T-helper 17 cell (primary cell): ENCODE results near the gene CCT5. TPM values are rescaled to one million over a fixed set of nuclear protein-coding genes. Genes with fewer than 3 reads are reported as not detected.
A peak's percentile ranks its signal among the peaks of the same experiment; 100 is the strongest.

Experiments
- ATAC-seq: fragments of 150-1000 bp; cut with Tn5 transposase; 2 replicates; pipeline ENCODE4 v1.10.0; 2021; ENCODE audit warnings: mild to moderate bottlenecking, moderate library complexity
- DNase-seq, 3 donors: peaks; one replicate each; pipeline versions ENCODE4 v3.0.0 to v3.0.0-alpha.2; 2020 to 2021
- H3K9me3 ChIP-seq: one replicate; pipeline ENCODE4 v1.7.0; 2013; ENCODE audit warnings: low read length, mild to moderate bottlenecking; ENCODE audit not compliant: control insufficient read depth, poor library complexity, severe bottlenecking
- H3K27ac Mint-ChIP-seq: one replicate; pipeline ENCODE4 v1.8.0; 2022; ENCODE audit warnings: mild to moderate bottlenecking, moderate library complexity, mixed read lengths
- H3K27me3 Mint-ChIP-seq: one replicate; pipeline ENCODE4 v1.8.0; 2022; ENCODE audit warnings: mixed read lengths
- H3K36me3 Mint-ChIP-seq: one replicate; pipeline ENCODE4 v1.8.0; 2022; ENCODE audit warnings: low read depth, mixed read lengths
- H3K4me1 Mint-ChIP-seq: one replicate; pipeline ENCODE4 v1.8.0; 2022; ENCODE audit warnings: mild to moderate bottlenecking, mixed read lengths
- H3K4me3 Mint-ChIP-seq: one replicate; pipeline ENCODE4 v1.8.0; 2022; ENCODE audit warnings: mild to moderate bottlenecking, moderate library complexity, mixed read lengths
- total RNA-seq, 4 donors: library from RNA in 2 of 4; stranded (reverse) in 2 of 4; gene quantifications; one replicate each; pipeline ENCODE4 v1.2.3 and lab custom pipeline; 2022 to 2026

The CCT5 gene
- total RNA-seq, 2 donors from 2014 or later = 62.6 to 73.0 TPM

DNA sequence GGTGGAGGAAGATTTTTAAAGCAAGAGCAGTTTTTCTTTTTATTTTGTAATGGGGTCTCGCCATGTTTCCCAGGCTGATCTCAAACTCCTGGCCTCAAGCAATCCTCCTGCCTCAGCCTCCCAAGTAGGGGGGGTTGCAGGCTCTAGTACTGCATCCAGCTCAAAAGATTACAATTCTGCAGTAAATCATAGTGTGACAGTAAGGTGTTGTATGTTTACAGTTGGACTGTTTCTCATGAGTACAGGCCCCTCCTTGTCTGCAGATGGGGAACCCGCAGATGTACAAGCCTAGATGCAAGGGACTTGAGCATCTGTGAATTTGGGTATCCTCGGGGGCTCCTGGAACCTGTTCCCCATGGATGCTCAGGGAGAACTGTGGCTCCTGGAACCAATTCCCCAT, 3.3 kb downstream of the CCT5 start:
- peak overlapping the region; percentile 70 for H3K27ac Mint-ChIP-seq
- peaks cover 16% of the 10 kb centered on the region for H3K36me3 Mint-ChIP-seq
- no peaks in the 10 kb centered on the region for H3K9me3 ChIP-seq
- ATAC-seq = no peak
- no peaks in the 10 kb centered on the region for H3K27me3 Mint-ChIP-seq
- peaks cover 41% of the 10 kb centered on the region for H3K4me1 Mint-ChIP-seq
- no peak overlapping the region for H3K4me3 Mint-ChIP-seq
- no peak for DNase-seq

DNA sequence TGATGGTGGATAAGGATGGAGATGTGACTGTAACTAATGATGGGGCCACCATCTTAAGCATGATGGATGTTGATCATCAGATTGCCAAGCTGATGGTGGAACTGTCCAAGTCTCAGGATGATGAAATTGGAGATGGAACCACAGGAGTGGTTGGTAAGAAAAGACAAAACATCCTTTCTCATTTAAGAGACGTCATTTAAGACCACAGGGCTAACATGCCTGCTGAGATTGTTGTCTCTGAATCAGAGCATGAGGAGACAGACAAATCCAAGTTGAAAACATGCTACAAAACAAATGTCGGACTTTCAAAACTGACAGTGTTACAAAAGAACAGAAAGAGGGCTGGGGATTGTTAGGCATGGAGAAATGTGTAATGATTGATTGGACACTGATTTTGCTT, 4.6 kb downstream of the CCT5 start:
- H3K27ac Mint-ChIP-seq = peak overlapping the region; percentile 70
- H3K36me3 Mint-ChIP-seq = peaks cover 22% of the 10 kb centered on the region
- DNase-seq (no peak), ATAC-seq (no peak)
- no peaks in the 10 kb centered on the region for H3K27me3 Mint-ChIP-seq
- H3K9me3 ChIP-seq = no peaks in the 10 kb centered on the region
- peaks cover 40% of the 10 kb centered on the region for H3K4me1 Mint-ChIP-seq
- H3K4me3 Mint-ChIP-seq = no peak overlapping the region

DNA sequence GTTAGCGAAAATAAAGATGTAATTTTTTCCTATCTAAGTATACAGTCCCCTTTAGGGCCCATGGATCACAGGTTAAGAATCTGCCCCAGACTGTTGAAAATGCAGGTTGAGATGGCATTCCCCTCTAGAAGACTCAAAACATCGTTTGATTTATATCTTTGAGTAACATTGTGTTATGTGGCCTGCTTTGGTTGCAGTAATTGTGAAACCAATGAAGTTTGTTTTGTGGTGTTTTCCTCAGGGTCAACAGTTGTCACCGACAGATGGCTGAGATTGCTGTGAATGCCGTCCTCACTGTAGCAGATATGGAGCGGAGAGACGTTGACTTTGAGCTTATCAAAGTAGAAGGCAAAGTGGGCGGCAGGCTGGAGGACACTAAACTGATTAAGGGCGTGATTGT, 7.8 kb downstream of the CCT5 start:
- peaks cover 18% of the 10 kb centered on the region for H3K36me3 Mint-ChIP-seq

DNA sequence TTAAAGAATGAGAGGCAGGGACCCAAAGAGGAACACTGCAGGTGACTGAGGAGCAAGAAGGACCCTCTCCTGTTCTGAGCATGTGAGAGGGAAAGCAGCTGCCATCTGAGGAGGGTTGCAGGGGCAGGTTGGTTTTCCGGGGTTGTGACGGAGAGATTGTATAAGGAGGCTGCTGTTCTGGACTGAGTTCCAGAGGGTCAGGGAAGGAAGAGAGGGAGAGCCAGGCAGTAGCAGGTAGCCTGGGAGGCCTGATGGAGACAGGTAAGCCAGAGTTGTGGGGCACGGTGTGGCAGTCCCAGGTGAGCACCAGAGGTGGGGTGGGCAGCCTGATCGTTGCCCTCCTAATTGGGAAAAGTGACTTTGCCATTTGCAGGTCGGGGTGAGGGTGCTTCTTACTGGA, 9.8 kb downstream of the CCT5 start:
- Mint-ChIP-seq H3K4me1 (peaks cover 17% of the 10 kb centered on the region), H3K27ac (peak overlapping the region; percentile 88), H3K36me3 (peaks cover 17% of the 10 kb centered on the region), H3K27me3 (no peaks in the 10 kb centered on the region), H3K4me3 (no peak overlapping the region)
- DNase-seq (no peak), ATAC-seq (no peak)
- H3K9me3 ChIP-seq = no peaks in the 10 kb centered on the region

More for the DNA sequence above, 7.8 kb downstream of the CCT5 start:
- DNase-seq (no peak), ATAC-seq (no peak)
- H3K9me3 ChIP-seq = no peaks in the 10 kb centered on the region
- H3K4me1 Mint-ChIP-seq = peaks cover 27% of the 10 kb centered on the region
- H3K4me3 Mint-ChIP-seq = no peak overlapping the region
- H3K27me3 Mint-ChIP-seq = no peaks in the 10 kb centered on the region
- no peak overlapping the region for H3K27ac Mint-ChIP-seq

DNA sequence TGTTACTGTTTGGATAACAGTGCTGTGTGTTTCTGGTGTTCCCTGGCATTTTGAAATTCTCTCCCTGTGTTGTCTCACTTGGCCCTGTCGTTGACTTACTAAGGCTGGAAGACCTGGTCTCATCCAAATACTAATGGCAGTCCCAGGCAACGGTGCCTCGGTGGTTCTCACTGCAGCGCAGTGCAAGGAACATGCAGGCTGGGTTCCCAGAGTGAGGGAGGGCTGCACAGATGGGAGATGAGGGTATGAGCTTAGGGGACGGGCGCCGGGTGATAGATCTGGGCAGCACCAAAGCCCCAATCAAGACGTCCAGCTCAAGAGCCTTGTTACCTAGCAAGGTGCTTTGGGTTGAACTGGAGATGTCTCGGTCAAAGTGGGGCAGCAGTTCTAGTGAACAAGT, 11.0 kb downstream of the CCT5 start:
- ATAC-seq = no peak
- Mint-ChIP-seq H3K4me1 (peaks cover 11% of the 10 kb centered on the region), H3K36me3 (peaks cover 15% of the 10 kb centered on the region), H3K4me3 (no peak overlapping the region), H3K27ac (no peak overlapping the region), H3K27me3 (no peaks in the 10 kb centered on the region)
- H3K9me3 ChIP-seq = no peaks in the 10 kb centered on the region
- DNase-seq = no peak

DNA sequence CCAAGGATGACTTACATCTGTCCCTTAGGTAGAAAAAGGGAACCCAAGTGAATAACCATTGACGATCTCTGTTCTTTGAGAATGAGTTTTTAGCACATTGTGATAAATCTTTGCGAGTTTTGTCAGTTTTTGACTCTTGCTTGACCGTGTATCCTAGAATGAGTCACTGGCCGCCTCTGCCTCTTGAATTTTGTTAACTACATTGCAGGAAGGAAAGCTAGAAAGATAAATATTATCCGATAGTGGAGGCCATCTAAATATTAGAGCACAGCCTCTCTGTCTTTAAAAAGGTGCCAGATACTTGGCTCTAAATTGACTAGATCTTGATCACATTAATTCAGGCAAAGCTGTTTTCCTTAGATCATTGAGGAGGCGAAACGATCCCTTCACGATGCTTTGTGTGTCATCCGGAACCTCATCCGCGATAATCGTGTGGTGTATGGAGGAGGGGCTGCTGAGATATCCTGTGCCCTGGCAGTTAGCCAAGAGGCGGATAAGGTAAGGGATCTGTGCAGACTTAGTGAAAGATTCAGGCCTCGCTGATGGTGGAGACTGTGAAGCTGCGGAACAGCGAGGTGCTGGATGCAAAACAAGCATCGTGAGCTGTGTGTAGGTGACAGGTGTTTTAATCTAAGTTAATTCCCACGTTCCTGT, 12.2 kb downstream of the CCT5 start:
- ATAC-seq (no peak), DNase-seq (no peak)
- H3K9me3 ChIP-seq = no peaks in the 10 kb centered on the region
- Mint-ChIP-seq H3K27me3 (no peaks in the 10 kb centered on the region), H3K4me1 (peaks cover 12% of the 10 kb centered on the region), H3K27ac (no peak overlapping the region), H3K36me3 (peaks cover 15% of the 10 kb centered on the region), H3K4me3 (no peak overlapping the region)

DNA sequence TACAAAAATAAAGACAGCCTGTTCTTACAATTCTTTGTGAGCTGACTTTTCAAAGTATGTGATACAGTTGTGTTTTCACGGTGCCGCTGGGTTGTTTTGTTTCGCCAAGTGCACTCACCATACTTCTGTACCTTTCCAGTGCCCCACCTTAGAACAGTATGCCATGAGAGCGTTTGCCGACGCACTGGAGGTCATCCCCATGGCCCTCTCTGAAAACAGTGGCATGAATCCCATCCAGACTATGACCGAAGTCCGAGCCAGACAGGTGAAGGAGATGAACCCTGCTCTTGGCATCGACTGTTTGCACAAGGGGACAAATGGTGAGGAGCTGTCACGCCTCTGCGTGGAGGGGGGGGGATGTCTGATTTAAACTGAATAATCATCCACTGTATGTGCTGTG, 12.9 kb downstream of the CCT5 start:
- Mint-ChIP-seq H3K4me1 (peaks cover 11% of the 10 kb centered on the region), H3K27ac (no peak overlapping the region), H3K4me3 (no peak overlapping the region), H3K27me3 (no peaks in the 10 kb centered on the region), H3K36me3 (peaks cover 13% of the 10 kb centered on the region)
- ATAC-seq (no peak), DNase-seq (no peak)
- H3K9me3 ChIP-seq = no peaks in the 10 kb centered on the region

DNA sequence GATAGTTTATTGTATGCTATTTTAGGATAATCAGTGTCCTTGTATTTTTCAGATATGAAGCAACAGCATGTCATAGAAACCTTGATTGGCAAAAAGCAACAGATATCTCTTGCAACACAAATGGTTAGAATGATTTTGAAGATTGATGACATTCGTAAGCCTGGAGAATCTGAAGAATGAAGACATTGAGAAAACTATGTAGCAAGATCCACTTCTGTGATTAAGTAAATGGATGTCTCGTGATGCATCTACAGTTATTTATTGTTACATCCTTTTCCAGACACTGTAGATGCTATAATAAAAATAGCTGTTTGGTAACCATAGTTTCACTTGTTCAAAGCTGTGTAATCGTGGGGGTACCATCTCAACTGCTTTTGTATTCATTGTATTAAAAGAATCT, 14.5 kb downstream of the CCT5 start:
- Mint-ChIP-seq H3K27me3 (no peaks in the 10 kb centered on the region), H3K36me3 (peaks cover 5% of the 10 kb centered on the region), H3K4me3 (no peak overlapping the region), H3K4me1 (peaks cover 9% of the 10 kb centered on the region), H3K27ac (no peak overlapping the region)
- DNase-seq (no peak), ATAC-seq (no peak)
- no peaks in the 10 kb centered on the region for H3K9me3 ChIP-seq

DNA sequence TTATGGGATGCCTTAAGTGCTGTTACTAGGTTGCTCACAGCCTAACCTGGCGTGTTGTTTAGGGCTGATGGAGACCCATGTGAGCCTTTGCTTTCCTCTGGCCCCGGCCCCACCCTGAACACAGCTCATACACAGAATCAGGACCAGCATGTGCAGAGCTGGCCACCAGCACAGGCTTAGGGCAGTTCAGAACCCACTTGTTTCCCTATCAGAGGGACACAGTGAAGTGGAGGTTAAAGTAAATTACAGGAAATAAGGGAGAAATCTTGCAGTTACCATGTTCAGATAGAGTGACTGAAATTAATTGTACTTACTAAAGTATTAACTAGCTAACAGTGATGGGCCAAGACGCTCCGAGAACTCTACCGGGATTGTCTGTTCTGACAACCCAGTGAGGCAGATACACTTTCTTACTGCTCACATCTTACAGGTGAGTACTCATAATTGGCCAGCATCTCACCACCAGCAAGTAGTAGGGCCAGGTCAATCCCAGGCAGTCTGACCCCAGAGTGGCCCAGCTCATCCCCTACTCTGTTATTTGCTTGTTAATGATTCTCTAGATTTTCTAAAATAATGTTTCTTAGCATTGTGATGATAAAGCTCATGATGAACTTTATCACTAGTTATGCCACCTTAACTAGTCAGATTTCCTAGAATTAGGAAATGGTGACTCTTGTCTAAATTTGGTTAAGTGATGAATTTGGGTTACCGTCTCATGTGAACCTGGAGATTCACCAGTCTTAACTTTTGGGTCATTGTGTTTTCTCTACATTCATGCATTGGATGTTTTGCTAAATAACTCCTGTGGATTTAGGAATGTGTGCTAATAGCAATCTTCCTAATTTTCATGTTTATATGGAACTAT, 15.4 kb downstream of the CCT5 start:
- peaks cover 2% of the 10 kb centered on the region for H3K36me3 Mint-ChIP-seq
- H3K4me1 Mint-ChIP-seq = peaks cover 5% of the 10 kb centered on the region
- ATAC-seq (no peak), DNase-seq (no peak)
- H3K27ac Mint-ChIP-seq = no peak overlapping the region
- H3K4me3 Mint-ChIP-seq = no peak overlapping the region
- H3K27me3 Mint-ChIP-seq = no peaks in the 10 kb centered on the region
- no peaks in the 10 kb centered on the region for H3K9me3 ChIP-seq

DNA sequence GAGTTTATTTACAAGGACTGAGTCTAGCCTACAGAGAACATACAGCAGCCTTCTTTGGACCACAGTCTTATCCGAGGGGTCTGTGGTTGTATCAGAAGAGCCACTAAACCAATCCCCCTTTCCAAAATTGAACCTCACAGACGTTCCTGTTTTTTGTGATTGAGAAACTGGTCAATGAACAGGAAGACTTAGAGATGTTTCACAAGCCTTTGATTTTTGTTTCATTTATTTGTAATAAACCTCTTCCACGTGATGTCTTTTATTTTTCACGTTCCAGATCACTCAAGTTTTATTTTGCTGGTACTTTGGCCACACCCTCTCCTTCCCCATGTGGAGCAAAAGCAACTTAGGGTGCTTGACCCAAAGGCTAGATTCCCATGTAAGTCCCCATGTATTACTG, 16.1 kb downstream of the CCT5 start:
- H3K9me3 ChIP-seq = no peaks in the 10 kb centered on the region
- Mint-ChIP-seq H3K27ac (no peak overlapping the region), H3K4me3 (no peak overlapping the region), H3K36me3 (peaks cover 2% of the 10 kb centered on the region), H3K4me1 (peaks cover 5% of the 10 kb centered on the region), H3K27me3 (no peaks in the 10 kb centered on the region)
- no peak for ATAC-seq
- no peak for DNase-seq

DNA sequence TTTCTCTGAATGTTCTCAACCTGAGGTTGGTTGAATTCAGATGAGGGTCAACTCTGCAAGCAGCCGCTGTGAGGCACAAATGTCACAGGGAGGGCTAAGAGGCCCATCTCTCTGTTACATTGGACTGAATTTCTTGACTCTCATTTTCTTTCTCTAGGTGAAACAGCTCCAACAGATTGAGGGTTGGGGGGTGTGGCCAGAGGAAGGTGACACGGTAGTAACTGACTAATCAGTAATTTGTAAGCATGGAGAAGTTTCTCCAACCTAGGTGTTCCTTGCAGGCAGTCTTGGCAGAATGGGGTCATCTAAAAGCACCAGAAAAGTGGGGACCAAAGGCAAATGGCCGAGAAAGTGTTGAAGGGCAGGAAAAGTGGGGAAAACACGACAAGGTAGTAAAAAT, 16.8 kb downstream of the CCT5 start:
- no peaks in the 10 kb centered on the region for H3K27me3 Mint-ChIP-seq
- H3K4me3 Mint-ChIP-seq = no peak overlapping the region
- H3K9me3 ChIP-seq = no peaks in the 10 kb centered on the region
- peaks cover 5% of the 10 kb centered on the region for H3K4me1 Mint-ChIP-seq
- no peak for DNase-seq
- H3K27ac Mint-ChIP-seq = no peak overlapping the region
- ATAC-seq = no peak
- H3K36me3 Mint-ChIP-seq = peaks cover 2% of the 10 kb centered on the region

DNA sequence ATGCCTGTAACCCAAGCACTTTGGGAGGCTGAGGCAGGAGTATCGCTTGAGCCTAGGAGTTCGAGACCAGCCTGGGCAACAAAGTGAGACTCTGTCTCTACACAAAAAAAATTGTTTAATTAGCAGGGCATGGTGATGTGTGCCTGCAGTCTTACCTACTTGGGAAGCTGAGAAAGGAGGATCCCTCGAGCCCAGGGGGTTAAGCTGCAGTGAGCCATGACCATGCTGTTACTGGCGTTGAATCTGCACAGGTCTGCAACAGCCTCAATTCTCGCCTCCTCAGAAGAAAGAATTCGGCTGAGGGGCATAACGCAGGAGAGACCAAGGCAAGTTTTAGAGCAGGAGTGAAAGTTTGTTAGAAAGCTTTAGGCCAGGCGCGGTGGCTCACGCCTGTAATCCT, 18.0 kb downstream of the CCT5 start:
- DNase-seq (no peak), ATAC-seq (no peak)
- Mint-ChIP-seq H3K27ac (peak overlapping the region; percentile 4), H3K27me3 (no peaks in the 10 kb centered on the region), H3K36me3 (no peaks in the 10 kb centered on the region), H3K4me1 (peaks cover 5% of the 10 kb centered on the region), H3K4me3 (no peak overlapping the region)
- no peaks in the 10 kb centered on the region for H3K9me3 ChIP-seq

DNA sequence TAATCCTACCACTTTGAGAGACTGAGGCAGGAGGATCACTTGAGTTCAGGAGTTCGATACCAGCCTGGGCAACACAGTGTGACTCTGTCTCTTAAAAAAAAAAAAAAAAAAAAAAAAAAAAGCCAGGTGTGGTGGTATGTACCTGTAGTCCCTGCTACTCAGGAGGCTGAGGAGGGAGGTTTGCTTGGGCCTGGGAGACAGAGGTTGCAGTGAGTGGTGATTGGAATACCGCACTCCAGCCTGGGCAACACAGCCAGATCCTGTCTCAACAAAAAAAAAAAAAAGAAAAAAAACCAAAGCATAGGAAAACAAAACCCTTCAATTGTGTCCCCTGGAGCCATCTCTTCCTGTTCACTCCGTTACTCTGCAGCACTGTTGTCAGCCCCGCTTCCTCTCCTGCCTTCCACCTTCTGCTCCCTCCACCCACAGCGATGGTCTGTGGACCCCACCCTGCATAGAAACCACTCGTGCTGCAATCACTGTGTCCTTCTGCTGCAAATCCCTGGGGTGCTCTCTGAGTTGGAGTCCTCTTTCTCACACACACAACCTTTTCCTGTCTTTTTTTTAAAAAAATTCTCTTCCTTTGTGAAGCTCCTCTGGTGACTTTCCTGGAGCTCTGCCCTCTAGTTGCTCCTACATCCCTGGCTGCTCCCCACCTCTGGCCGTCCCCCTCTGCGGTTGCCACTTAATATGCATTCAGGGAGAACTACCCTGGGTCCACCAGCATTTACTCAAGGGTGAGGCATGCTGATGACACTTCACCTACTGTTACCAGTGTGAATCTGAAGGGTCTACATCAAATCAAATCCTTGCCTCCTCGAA, 22.2 kb downstream of the CCT5 start:
- no peaks in the 10 kb centered on the region for H3K9me3 ChIP-seq
- peaks cover 11% of the 10 kb centered on the region for H3K4me1 Mint-ChIP-seq
- DNase-seq (no peak), ATAC-seq (no peak)
- H3K36me3 Mint-ChIP-seq = peaks cover 3% of the 10 kb centered on the region
- H3K27me3 Mint-ChIP-seq = peaks cover 8% of the 10 kb centered on the region
- no peak overlapping the region for H3K4me3 Mint-ChIP-seq
- H3K27ac Mint-ChIP-seq = no peak overlapping the region
